Measurements from ENCODE around the gene NCAPD2.

DNA sequence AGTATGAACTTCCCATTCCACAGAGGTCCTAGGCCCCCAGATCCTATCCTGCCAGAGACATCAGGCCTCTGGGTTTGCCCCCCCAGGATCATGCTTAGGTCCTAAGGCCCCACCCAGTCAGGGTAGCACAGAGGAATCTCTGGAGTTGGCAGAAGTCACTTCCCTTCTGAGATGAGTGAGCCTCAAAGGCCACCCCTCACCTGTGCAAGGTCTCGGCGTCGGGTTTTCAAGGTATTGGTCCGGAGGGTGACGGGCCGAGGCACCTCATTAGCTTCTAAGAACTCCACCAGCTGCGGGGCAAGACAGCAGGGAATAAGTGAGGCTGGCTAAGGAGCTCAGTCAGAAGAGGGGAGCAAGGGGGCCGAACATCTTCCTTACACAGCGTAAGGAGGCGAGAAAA, 69.0 kb downstream of the NCAPD2 start:
- TF ChIP-seq, protein P1, sequence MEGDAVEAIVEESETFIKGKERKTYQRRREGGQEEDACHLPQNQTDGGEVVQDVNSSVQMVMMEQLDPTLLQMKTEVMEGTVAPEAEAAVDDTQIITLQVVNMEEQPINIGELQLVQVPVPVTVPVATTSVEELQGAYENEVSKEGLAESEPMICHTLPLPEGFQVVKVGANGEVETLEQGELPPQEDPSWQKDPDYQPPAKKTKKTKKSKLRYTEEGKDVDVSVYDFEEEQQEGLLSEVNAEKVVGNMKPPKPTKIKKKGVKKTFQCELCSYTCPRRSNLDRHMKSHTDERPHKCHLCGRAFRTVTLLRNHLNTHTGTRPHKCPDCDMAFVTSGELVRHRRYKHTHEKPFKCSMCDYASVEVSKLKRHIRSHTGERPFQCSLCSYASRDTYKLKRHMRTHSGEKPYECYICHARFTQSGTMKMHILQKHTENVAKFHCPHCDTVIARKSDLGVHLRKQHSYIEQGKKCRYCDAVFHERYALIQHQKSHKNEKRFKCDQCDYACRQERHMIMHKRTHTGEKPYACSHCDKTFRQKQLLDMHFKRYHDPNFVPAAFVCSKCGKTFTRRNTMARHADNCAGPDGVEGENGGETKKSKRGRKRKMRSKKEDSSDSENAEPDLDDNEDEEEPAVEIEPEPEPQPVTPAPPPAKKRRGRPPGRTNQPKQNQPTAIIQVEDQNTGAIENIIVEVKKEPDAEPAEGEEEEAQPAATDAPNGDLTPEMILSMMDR (IDR thresholded peaks at IDR 0.05; ENCODE audit: insufficient read depth, low read length, poor library complexity, severe bottlenecking) = no peak
- TF ChIP-seq EZH2phosphoT487 (conservative IDR thresholded peaks at IDR 0.05; ENCODE audit: low read length) = no peak
